GM23338 (cell line): ENCODE results near the gene AIF1L. TPM values are rescaled to one million over a fixed set of nuclear protein-coding genes. Genes with fewer than 3 reads are reported as not detected.

ENCODE experiments used
- ATAC-seq: fragments of 200-7000 bp; cut with Tn5 transposase; 3 replicates; pipeline ENCODE4 v1.9.1; 2020
- DNase-seq: peaks from one replicate; pipeline ENCODE4 v3.0.0-alpha.2; 2015; ENCODE audit warnings: low spot score
- H2AFZ ChIP-seq: fragments of 200-600 bp; sonication (generic); 2 replicates; pipeline ENCODE4 v1.8.0; 2016; ENCODE audit warnings: antibody characterized with exemption, mild to moderate bottlenecking, moderate library complexity
- H3F3A ChIP-seq: fragments of 200-600 bp; sonication (generic); replicated peaks from 2 replicates; pipeline ENCODE4 v1.8.0; 2017; ENCODE audit warnings: antibody characterized with exemption, mixed run types, low read depth
- H3K27ac ChIP-seq: fragments of 200-600 bp; sonication (generic); 2 replicates; pipeline ENCODE4 v1.6.1; 2016; ENCODE audit warnings: low read depth
- H3K27me3 ChIP-seq: fragments of 200-600 bp; sonication (generic); 2 replicates; pipeline ENCODE4 v1.8.0; 2016; ENCODE audit warnings: mild to moderate bottlenecking, mixed run types, moderate library complexity; ENCODE audit not compliant: insufficient read depth
- H3K36me3 ChIP-seq: fragments of 200-600 bp; sonication (generic); 2 replicates; pipeline ENCODE4 v1.8.0; 2016; ENCODE audit warnings: mild to moderate bottlenecking; ENCODE audit not compliant: insufficient read depth
- H3K4me1 ChIP-seq: fragments of 200-600 bp; sonication (generic); 2 replicates; pipeline ENCODE4 v1.8.0; 2016; ENCODE audit warnings: mild to moderate bottlenecking, moderate library complexity; ENCODE audit not compliant: insufficient read depth
- H3K4me2 ChIP-seq: fragments of 200-600 bp; sonication (generic); 2 replicates; pipeline ENCODE4 v1.7.1; 2017; ENCODE audit warnings: mixed run types
- H3K4me3 ChIP-seq: fragments of 200-600 bp; sonication (generic); 2 replicates; pipeline ENCODE4 v1.6.1; 2016; ENCODE audit warnings: mixed run types
- H3K79me2 ChIP-seq: fragments of 200-600 bp; sonication (generic); replicated peaks from 2 replicates; pipeline ENCODE4 v1.8.0; 2017; ENCODE audit warnings: mild to moderate bottlenecking; ENCODE audit not compliant: insufficient read depth
- H3K9me2 ChIP-seq: fragments of 200-600 bp; sonication (generic); 2 replicates; pipeline ENCODE4 v1.8.0; 2017; ENCODE audit not compliant: insufficient read depth
- H4K20me1 ChIP-seq: fragments of 200-600 bp; sonication (generic); replicated peaks from 2 replicates; pipeline ENCODE4 v1.8.0; 2017; ENCODE audit warnings: mild to moderate bottlenecking; ENCODE audit not compliant: insufficient read depth
- H3K27ac Mint-ChIP-seq: 2 replicates; pipeline ENCODE4 v1.8.0; 2020; ENCODE audit warnings: inconsistent platforms, mild to moderate bottlenecking, moderate library complexity, mixed read lengths
- H3K27me3 Mint-ChIP-seq: 3 replicates; pipeline ENCODE4 v1.8.0; 2022; ENCODE audit warnings: low read depth, mild to moderate bottlenecking, moderate library complexity, mixed read lengths, inconsistent platforms; ENCODE audit not compliant: insufficient read depth, poor library complexity
- H3K36me3 Mint-ChIP-seq: 3 replicates; pipeline ENCODE4 v1.8.0; 2021; ENCODE audit warnings: low read depth, mild to moderate bottlenecking, inconsistent platforms, moderate library complexity, mixed read lengths
- H3K4me1 Mint-ChIP-seq: 3 replicates; pipeline ENCODE4 v1.8.0; 2020; ENCODE audit warnings: mild to moderate bottlenecking, inconsistent platforms, mixed read lengths
- H3K4me3 Mint-ChIP-seq: 3 replicates; pipeline ENCODE4 v1.8.0; 2021; ENCODE audit warnings: moderate library complexity, mild to moderate bottlenecking, inconsistent platforms, mixed read lengths
- H3K9me3 Mint-ChIP-seq: 3 replicates; pipeline ENCODE4 v1.8.0; 2020; ENCODE audit warnings: moderate library complexity, mild to moderate bottlenecking, inconsistent platforms, mixed read lengths
- EZH2 ChIP-seq: fragments of 200-600 bp; sonication (generic); IDR thresholded peaks from one replicate; pipeline ENCODE4 v1.8.0; 2017; ENCODE audit warnings: antibody characterized with exemption, mild to moderate bottlenecking, low read depth; ENCODE audit not compliant: unreplicated experiment
- EZH2phosphoT487 ChIP-seq: fragments of 200-600 bp; sonication (generic); IDR thresholded peaks from one replicate; pipeline ENCODE4 v1.8.1; 2018; ENCODE audit warnings: antibody characterized with exemption; ENCODE audit not compliant: unreplicated experiment
- POLR2AphosphoS5 ChIP-seq: IDR thresholded peaks from 2 replicates; pipeline ENCODE4 v1.6.1; 2016; ENCODE audit warnings: antibody characterized with exemption, low read depth
- ZNF114 ChIP-seq: fragments of 250-450 bp; sonication (Bioruptor Pico); IDR thresholded peaks from 2 replicates; pipeline ENCODE4 v1.5.0; 2020; ENCODE audit warnings: mild to moderate bottlenecking, moderate library complexity
- polyA plus RNA-seq: library from polyadenylated mRNA; unstranded; fragments of >200 nt; fragmentation: Nextera tagmentation; extraction: Ambion mirVana; gene quantifications from 2 replicates; pipeline ENCODE4 v1.2.1, GENCODE V29; 2016
- total RNA-seq: library from RNA; depleted of rRNA; stranded (reverse); fragments of >200 nt; shearing (Covaris generic); gene quantifications from 2 replicates; pipeline ENCODE4 v1.2.3, GENCODE V29; 2014
- TF ChIP-seq, protein P1 (sequence below): IDR thresholded peaks from one replicate; pipeline ENCODE4 v1.6.1; 2018; ENCODE audit warnings: antibody characterized with exemption; ENCODE audit not compliant: unreplicated experiment
- TF ChIP-seq, protein P2 (sequence below), 2 experiments: fragments of 200-600 bp in 1 of 2; sonication (generic) in 1 of 2; conservative IDR thresholded peaks; 2 replicates each; pipeline versions ENCODE4 v1.5.1 to v1.6.1; 2016 to 2017; ENCODE audit warnings: antibody characterized with exemption in 2 of 2, low read depth in 2 of 2, mild to moderate bottlenecking in 2 of 2, moderate library complexity in 1 of 2

Gene AIF1L
- total and polyA plus RNA-seq, 2 experiments from 2014 or later = 76.4 to 87.8 TPM

DNA sequence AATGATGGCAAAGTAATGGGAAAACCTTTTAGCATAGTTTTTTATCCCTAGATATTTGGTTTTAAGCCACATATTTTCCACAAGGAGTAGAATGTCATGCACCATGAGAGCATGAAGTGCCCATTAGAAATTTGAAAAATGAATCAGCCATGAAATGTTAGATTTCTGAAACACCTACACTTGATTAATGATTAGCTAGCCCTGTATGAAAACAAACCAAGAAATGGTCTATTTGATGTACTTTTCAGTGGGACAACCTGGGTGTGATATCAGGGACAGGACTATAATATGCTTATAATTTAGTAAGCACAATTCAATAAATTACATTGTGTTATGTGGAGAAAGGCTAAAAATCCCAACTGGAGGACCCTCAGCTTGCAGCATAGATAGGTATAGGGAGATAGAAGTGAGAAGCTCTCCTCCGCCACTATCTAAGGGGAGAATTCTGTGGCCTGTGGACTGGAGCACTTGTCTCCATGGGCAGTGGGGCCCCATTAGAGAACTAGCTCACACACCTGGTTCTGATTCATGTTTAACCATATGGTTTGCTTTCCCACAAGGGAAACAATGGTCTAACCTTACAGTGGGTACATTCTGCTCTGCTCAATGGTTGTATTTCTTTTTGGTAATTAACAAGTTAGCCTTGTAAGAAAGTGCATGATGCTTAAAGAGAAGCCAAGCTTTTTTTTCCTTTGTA, 64.2 kb downstream of the AIF1L start:
- H3K27ac ChIP-seq = no peak overlapping the region
- Mint-ChIP-seq H3K27me3 (no peaks in the 10 kb centered on the region), H3K9me3 (no peaks in the 10 kb centered on the region), H3K4me1 (no peaks in the 10 kb centered on the region), H3K27ac (no peak overlapping the region), H3K4me3 (no peak overlapping the region), H3K36me3 (peaks cover 40% of the 10 kb centered on the region)
- ATAC-seq (no peak), DNase-seq (no peak)
- no peak overlapping the region for H2AFZ ChIP-seq
- H3K36me3 ChIP-seq = peaks cover 23% of the 10 kb centered on the region
- no peaks in the 10 kb centered on the region for H3K9me2 ChIP-seq
- H3K27me3 ChIP-seq = no peaks in the 10 kb centered on the region
- H4K20me1 ChIP-seq = peaks cover 14% of the 10 kb centered on the region; the same call in 1 of the 2 replicates
- TF ChIP-seq ZNF114 (CRISPR knock-in tag) = no peak
- no peak for TF ChIP-seq EZH2phosphoT487
- TF ChIP-seq POLR2AphosphoS5 = no peak
- TF ChIP-seq, protein P1, sequence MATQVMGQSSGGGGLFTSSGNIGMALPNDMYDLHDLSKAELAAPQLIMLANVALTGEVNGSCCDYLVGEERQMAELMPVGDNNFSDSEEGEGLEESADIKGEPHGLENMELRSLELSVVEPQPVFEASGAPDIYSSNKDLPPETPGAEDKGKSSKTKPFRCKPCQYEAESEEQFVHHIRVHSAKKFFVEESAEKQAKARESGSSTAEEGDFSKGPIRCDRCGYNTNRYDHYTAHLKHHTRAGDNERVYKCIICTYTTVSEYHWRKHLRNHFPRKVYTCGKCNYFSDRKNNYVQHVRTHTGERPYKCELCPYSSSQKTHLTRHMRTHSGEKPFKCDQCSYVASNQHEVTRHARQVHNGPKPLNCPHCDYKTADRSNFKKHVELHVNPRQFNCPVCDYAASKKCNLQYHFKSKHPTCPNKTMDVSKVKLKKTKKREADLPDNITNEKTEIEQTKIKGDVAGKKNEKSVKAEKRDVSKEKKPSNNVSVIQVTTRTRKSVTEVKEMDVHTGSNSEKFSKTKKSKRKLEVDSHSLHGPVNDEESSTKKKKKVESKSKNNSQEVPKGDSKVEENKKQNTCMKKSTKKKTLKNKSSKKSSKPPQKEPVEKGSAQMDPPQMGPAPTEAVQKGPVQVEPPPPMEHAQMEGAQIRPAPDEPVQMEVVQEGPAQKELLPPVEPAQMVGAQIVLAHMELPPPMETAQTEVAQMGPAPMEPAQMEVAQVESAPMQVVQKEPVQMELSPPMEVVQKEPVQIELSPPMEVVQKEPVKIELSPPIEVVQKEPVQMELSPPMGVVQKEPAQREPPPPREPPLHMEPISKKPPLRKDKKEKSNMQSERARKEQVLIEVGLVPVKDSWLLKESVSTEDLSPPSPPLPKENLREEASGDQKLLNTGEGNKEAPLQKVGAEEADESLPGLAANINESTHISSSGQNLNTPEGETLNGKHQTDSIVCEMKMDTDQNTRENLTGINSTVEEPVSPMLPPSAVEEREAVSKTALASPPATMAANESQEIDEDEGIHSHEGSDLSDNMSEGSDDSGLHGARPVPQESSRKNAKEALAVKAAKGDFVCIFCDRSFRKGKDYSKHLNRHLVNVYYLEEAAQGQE = no peak
- peaks cover 2% of the 10 kb centered on the region; the same call in 1 of the 2 replicates for H3K79me2 ChIP-seq
- no peaks in the 10 kb centered on the region for H3K4me1 ChIP-seq
- no peaks in the 10 kb centered on the region for H3F3A ChIP-seq
- no peak overlapping the region for H3K4me3 ChIP-seq
- no peak overlapping the region for H3K4me2 ChIP-seq

DNA sequence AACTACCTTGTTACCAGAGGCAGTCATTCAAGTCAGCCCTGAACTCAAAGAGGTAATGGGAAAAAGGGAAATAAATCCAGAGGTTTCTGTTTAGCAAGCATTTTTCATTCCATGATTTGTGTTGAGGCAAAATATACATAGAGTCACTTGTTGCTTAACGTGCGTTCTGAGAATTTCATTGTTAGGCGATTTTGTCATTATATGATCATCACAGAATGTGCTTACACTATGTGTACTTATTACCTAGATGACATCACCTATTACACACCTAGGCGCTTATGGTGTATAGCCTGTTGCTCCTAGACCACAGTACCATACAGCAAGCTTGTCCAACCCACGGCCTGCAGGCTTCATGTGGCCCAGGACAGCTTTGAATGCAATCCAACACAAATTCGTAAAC, 65.3 kb downstream of the AIF1L start:
- H4K20me1 ChIP-seq = 0 out of 2 replicates have a peak, but pooled peaks cover 12% of the 10 kb centered on the region
- Mint-ChIP-seq H3K4me3 (no peak overlapping the region), H3K27me3 (no peaks in the 10 kb centered on the region), H3K36me3 (peaks cover 41% of the 10 kb centered on the region), H3K27ac (no peak overlapping the region), H3K4me1 (no peaks in the 10 kb centered on the region), H3K9me3 (no peaks in the 10 kb centered on the region)
- no peak overlapping the region for H3K4me2 ChIP-seq
- no peaks in the 10 kb centered on the region for H3K27me3 ChIP-seq
- H3F3A ChIP-seq = no peaks in the 10 kb centered on the region
- no peaks in the 10 kb centered on the region for H3K4me1 ChIP-seq
- no peak for ATAC-seq
- no peak overlapping the region for H2AFZ ChIP-seq
- H3K9me2 ChIP-seq = no peaks in the 10 kb centered on the region
- no peak for DNase-seq
- no peaks in the 10 kb centered on the region; the same call in 1 of the 2 replicates for H3K79me2 ChIP-seq
- no peak overlapping the region for H3K4me3 ChIP-seq
- H3K36me3 ChIP-seq = peaks cover 23% of the 10 kb centered on the region
- H3K27ac ChIP-seq = no peak overlapping the region
- TF ChIP-seq, protein P2, sequence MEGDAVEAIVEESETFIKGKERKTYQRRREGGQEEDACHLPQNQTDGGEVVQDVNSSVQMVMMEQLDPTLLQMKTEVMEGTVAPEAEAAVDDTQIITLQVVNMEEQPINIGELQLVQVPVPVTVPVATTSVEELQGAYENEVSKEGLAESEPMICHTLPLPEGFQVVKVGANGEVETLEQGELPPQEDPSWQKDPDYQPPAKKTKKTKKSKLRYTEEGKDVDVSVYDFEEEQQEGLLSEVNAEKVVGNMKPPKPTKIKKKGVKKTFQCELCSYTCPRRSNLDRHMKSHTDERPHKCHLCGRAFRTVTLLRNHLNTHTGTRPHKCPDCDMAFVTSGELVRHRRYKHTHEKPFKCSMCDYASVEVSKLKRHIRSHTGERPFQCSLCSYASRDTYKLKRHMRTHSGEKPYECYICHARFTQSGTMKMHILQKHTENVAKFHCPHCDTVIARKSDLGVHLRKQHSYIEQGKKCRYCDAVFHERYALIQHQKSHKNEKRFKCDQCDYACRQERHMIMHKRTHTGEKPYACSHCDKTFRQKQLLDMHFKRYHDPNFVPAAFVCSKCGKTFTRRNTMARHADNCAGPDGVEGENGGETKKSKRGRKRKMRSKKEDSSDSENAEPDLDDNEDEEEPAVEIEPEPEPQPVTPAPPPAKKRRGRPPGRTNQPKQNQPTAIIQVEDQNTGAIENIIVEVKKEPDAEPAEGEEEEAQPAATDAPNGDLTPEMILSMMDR (conservative IDR thresholded peaks at IDR 0.05; ENCODE audit: low read depth in 2 of 2) = no peak
- no peak for TF ChIP-seq EZH2
